NCI-H2196 treated with DMSO at 0.1 percent for 48 hours (cell line): ENCODE measurements around the gene CC2D1A.
A peak's percentile ranks its signal among the peaks of the same experiment; 100 is the strongest.

Experiments
- DNase-seq: peaks from one replicate; lab custom pipeline; 2025; ENCODE audit not compliant: unreplicated experiment; lab: John Stamatoyannopoulos, UW

The CC2D1A gene

DNA sequence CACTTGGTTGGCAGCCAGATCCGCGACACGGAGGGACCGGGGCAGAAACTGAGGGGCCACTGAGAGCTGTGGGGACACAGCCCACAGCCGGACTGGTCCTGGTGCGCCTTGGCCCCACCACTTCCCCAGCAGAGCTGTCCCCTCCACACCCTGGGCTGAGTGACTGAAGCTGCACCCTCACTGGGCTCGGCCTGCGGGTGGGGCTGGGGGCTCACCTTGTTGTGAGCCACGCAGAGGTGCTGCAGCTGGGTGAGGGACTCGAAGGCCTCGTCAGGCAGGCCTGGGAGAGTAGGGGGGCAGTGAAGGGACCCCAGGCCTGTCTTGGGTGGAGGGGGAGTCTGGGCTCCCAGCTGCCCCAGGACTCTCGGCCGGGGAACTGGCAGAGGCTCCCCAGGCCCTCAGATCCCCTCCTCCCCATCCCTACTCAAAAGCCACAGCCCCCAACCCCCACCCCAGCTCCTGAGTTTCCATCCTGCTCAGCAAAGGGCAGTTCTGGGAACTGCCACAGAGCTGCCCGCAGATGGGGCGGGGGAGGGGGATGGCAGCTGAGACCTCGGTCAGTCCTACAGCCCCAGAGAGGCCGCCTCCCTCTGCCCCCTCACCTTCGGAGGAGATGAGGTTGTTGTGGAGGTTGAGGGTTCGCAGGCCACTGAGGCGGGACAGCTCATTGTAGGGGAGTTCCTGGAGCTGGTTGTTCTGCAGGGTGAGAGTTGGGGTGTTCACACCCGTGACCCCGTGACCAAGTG is 29.9 kb downstream of the CC2D1A start:
- DNase-seq = no peak

DNA sequence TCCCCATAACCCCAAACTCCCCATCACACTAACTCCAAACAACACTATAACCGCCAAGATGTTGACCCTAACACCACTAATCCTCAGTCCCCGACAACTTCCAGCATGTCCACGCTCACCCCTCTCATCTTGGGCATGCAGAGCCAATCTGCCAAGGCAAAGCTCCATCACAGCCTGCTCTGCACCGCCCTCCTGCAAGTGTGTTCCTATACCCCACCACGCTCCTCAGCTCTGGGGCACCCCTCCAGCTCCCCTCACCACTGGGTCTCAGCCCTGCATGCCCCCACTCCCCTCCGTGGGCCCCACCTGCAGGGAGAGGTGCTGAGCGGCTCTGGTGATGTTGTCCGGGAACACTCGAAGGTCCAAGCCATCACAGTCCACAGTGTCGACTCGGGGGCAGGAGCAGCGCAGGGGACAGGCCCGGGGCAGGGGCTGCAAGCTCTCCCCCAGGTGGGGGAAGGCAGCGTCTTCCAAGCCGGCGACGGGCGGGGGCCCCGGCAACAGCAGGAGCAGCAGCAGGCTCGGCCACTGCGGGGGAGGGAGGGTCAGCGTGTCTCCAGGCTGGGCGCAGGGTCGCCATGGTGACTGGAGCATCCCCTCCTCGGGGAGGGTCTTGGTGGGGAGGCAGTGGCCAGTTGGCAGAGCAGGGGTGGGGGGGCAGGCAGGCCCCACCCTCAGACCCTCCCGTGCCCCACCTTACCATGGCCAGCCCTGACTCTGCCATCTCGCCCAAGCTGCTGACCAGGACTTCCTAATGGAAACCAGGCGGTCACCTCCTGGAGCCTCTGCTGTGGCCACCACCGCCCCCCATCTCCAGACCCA is 31.7 kb downstream of the CC2D1A start:
- DNase-seq = no peak

DNA sequence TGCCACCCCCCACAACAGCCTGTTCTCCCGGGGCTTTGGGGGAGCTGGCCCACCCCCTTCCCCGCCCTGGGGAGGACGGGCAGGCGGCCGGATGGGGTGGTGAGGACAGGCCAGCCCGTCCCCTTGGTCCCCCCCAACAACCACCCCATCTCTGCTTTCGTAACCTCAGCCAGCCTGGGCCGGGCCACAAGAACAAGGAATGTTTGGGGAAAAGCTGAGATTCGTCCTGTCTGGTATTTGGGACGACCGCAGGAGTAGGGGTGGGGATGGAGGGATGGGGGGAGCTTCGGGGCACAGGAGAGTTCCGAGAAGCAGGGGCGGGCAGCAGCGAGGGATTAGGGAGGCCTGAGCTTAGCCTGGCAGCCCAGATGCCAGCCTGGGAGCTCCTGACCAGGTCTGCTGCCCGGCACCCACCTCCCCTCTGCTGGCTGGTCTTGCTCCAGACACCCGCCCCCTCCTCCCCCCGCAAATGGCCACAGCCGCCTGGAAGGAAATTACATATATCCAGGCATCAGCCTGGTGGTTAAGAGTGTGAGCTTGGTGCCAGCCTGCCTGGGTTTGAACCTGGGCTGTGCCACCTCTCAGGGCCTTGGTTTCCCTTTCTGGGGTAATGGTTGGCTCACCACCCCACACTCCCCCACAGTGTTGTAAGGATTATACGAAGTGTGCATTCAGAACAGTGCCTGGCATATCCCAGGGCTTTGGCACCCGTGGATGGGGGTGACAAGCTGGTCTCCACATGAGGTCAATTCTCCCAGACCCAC is 32.5 kb downstream of the CC2D1A start, which contains the start of gene PODNL1:
PODNL1 (minus strand) TSS at position 117 of the 764 bp plus-strand sequence. CDS start 236 bp downstream, outside the sequence.
- no peak for DNase-seq

GRCh38 chr19:13942023-13942684 is 36.2 kb downstream of the CC2D1A start:
- no peak for DNase-seq

- DNase-seq = no peak
Measured at GRCh38 chr19:13946414-13946813, 40.4 kb downstream of the CC2D1A start.

GRCh38 chr19:13951043-13951442 is 45.0 kb downstream of the CC2D1A start:
- no peak for DNase-seq

- DNase-seq = no peak
Measured at GRCh38 chr19:13951799-13952153, 45.8 kb downstream of the CC2D1A start.

- peak; percentile 98 for DNase-seq
Measured at GRCh38 chr19:13952154-13952930, 46.3 kb downstream of the CC2D1A start, which contains the start of gene DCAF15. DCAF15 (plus strand) TSS chr19:13952509; CDS start chr19:13952513, 4 bp downstream.

DNA sequence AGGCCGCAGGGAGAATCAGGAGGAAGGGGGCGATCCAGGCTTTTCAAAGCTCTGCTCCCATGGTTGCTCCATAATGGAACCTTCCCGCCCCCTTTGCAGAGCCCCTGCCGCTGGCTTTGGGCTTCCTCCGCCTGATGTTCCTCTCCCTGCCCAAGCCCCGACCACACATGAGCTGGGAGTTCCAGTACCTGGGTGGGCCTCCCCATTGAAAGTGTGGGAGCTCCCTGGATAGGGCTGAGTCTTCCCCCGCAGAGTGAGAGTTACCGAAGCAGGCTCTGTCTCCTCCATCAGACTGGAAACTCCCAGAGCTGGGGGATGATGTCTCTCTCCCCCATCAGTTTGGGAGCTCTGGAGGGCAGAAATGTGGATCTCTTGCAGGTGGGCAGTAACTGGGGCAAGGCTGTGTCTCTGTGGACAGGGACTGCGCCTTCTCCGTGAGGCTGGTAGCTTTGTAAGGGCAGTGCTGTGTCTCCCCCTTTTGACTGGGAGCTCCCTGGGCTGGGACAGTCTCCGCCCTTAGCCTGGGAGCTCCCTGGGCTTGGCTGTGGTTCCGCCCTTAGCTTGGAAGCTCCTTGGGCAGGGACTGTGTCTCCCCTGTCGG is 47.0 kb downstream of the CC2D1A start:
- no peak for DNase-seq

DNA sequence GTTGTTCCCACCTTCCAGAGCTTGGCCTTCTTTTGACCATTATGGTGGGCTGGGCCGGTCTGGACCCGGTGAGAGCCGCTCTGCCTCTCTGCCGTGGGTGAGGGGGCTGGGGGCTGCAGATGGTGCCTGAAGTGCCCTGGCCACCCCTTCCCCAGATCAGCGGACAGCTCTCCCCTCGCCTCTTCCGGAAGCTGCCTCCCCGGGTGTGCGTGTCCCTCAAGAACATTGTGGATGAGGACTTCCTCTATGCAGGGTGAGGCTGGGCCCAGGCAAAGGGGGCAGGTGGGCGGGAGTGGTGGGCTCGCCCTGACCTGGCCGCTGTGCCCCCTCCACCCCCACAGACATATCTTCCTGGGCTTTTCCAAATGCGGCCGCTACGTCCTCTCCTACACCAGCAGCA is 48.2 kb downstream of the CC2D1A start:
- no peak for DNase-seq

DNA sequence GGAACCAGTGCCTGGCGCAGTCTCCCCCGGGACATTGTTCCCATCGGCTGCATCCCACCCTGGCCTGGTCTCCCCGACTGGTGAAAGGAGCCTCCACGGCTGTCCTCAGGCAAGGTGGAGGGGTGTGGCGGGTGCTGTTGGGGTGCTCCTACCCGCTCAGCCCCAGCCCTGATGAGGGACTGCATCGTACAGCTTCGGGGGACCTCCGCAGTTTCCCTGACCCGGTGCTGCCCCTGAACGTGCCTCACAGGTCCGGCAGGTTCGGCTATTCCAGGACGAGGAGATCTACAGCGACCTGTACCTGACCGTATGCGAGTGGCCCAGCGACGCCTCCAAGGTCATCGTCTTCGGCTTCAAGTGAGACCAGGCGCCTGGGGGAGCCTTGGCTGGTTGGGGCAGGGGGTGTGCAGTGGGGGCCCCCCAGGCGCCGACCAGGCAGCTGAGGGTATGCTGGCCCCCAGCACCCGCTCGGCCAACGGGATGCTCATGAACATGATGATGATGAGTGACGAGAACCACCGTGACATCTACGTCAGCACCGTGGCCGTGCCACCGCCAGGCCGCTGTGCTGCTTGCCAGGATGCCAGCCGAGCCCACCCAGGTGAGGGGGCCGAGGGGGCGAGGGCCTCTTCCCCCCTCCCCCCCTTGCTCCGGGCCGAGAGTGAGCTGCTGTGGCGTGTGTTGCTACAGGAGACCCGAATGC is 49.8 kb downstream of the CC2D1A start:
- DNase-seq = no peak

DNA sequence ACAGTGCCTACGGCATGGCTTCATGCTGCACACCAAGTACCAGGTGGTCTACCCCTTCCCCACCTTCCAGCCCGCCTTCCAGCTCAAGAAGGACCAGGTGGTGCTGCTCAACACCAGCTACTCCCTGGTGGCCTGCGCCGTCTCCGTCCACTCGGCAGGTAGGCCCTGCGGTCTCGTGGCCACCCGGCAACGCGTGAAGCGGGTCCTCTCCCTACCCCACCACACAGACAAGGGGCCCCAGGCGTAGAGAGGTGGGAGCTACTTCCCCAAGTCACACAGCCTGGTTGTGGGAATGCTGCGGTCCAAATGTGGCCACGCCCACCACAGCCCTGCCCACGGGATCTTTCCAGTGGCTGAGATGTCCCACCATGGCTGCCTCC is 50.4 kb downstream of the CC2D1A start:
- DNase-seq = no peak

- DNase-seq = no peak
Measured at GRCh38 chr19:13957051-13957450, 51.0 kb downstream of the CC2D1A start.

- no peak for DNase-seq
Measured at GRCh38 chr19:13958043-13958442, 52.0 kb downstream of the CC2D1A start.

DNA sequence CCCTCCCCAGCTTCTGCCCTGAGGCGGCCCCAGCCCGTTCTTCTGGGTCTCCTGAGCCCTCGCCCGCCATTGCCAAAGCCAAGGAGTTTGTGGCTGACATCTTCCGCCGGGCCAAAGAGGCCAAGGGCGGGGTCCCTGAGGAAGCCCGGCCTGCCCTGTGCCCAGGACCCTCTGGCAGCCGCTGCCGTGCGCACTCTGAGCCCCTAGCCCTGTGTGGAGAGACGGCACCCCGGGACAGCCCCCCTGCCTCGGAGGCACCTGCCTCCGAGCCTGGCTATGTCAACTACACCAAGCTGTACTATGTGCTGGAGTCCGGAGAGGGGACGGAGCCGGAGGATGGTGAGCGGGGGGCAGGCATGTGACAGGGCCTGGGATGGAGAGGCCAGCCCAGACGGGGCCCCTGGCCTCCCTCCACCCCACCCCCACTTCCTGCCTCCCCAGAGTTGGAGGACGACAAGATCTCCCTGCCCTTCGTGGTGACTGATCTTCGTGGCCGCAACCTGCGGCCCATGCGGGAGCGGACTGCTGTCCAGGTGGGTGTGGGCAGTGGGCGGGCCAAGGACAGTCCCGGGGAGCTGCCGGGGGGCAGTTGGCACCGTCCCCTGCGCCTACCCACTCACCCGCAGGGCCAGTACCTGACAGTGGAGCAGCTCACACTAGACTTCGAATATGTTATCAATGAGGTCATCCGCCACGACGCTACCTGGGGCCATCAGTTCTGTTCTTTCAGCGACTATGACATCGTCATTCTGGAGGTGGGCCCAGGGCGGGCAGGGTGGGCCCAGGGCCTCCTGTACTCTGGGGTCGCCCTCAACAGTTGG is 53.4 kb downstream of the CC2D1A start:
- no peak for DNase-seq

- DNase-seq = no peak
Measured at GRCh38 chr19:13959962-13960862, 54.2 kb downstream of the CC2D1A start.
